ENCODE results near the gene C5orf63.
"Not testable (repeated sequence)": the region's sequence is repeated elsewhere in the genome, so short reads cannot be mapped to it uniquely, and the experiment has no call there.

- TF ChIP-seq CTCF (IDR thresholded peaks at IDR 0.05; ENCODE audit: borderline replicate concordance, extremely low read depth, low read length, poor library complexity, severe bottlenecking); EZH2 (IDR thresholded peaks at IDR 0.05; ENCODE audit: borderline replicate concordance, low read depth, low read length, severe bottlenecking): not testable (repeated sequence)
Observed at GRCh38 chr5:127108624-127109260, 35.4 kb upstream of the C5orf63 start.
